GM21723 (cell line): Measurements from ENCODE around the gene KIF5A.
A peak's percentile ranks its signal among the peaks of the same experiment; 100 is the strongest.

ENCODE experiments used
- ATAC-seq: cut with Tn5 transposase; IDR thresholded peaks from one replicate; pipeline ENCODE4 v1.9.1; 2021; ENCODE audit warnings: mild to moderate bottlenecking, moderate library complexity; ENCODE audit not compliant: unreplicated experiment

The KIF5A gene

DNA sequence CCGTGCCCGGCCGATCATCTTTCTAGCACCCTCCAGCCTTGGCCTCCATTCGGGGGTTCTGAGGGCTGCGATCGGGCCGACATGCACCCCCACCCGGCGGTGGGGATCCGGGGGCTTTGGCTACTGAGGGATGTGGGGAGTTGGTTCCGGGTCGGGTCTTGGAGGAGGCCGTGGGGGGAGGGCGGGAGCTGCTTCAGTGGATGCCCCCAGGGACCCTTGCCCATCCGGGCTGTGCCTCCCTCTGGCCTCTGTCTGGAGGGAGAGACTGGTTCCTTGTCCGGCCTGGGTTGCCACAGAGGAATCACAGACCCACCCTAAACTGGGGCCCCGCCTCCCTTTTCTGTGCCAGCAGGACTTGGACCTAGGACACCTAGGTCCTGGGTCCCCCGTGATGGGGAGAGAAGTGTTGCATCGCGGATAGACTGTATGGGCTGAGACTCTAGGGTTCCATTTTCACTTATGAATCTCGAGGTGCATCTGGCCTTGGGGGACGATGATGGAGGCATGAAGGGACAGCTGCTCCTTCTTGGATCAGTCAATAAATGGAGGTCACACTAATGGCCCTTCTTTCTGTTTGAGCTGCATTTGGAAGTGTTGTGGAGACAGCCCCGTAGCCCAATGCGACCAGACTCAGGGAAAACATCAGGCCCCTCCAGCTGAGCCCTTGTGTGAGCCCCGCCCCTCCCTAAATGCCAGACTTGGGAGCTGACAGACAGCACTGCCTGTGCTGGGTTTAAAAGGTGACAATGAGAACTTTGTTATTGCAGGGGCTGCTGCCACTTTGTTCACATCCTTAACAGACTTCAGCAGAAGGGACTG lies 55.4 kb downstream of the KIF5A start:
- ATAC-seq = peak; percentile 48

DNA sequence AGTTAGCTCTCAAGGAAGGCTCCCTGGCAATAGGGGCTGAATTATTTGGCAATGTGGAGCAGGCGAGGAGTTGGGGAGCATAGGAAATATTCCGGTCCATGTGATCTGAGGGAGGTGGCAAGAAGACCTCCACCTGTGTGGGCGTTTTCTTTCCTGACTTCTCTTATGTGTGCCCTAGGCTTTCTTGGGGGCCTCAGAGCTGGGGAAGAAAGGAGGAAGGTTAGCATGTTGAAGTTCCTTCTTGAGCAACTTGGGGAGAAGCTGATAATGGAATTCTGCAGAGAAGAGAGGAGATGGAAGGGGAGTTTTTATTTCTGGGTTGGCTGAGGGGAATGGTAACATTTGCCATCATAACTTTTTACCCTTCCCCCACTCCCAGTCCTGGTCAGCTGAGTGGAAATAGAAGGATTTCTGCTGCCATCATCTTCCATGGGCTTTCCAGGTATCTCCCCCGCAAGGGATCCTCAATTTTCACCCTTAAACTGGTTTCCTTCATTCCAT lies 56.0 kb downstream of the KIF5A start:
- ATAC-seq = no peak

DNA sequence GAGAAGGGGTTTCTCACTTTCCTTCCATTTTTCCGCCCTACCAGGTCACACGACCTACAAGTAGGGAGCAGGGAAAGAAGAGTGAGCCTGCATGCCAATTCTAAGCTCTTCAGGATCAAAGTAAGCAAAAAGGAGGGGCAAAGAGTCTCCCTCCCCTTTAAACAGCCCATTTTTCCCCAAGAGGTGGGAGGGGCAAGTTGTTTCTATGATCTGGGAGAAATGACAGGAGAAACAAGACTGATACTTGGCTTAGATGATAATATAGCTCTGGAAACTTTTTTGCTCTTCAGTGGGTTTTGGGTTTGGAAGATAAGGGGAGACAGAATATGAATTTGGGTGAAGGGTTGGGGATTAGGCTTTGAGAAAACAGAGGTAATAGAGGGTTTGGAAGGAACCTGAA lies 56.6 kb downstream of the KIF5A start:
- no peak for ATAC-seq

DNA sequence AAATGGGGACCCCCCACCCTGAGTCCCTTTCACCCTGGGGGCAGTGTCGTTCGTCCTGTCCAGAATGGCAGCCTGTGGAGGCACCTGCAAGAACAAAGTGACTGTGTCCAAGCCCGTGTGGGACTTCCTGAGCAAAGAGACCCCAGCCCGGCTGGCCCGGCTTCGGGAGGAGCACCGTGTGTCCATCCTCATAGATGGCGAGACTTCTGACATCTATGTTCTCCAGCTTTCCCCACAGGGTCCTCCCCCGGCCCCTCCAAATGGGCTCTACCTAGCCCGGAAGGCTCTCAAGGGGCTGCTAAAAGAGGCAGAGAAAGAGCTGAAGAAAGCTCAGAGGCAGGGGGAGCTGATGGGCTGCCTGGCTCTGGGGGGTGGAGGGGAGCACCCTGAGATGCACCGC lies 57.0 kb downstream of the KIF5A start:
- ATAC-seq = no peak

DNA sequence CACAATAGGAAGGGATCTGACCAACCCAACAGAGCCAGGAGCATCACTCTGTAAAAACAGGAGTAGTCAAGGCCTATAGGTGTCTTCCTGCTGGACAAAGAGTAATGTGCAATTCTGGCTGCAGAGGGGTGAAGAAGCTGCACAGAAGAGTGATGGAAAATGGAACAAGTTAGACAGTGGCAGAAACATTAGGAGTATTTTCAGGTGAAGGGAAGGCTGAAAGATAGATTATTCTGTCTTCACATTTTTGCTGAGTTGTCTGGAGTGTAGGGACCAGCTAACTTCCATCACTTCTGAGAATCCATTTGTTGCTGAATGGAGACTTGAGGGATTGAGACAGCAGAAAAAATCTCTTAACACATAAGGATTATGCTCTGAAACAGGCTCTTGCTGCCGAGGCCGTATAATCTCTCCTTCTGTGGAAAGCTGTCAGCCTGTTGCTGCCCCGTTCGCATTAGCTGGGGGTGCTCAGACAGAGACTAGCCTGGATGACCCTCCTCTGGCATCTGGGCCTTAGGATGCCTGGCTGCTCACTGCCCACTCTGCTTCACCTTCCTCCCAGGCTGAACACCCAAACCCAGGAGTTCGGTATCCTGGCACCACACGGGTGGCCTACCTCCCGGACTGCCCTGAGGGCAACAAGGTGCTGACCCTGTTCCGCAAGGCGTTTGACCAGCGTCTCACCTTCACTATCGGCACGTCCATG lies 58.3 kb downstream of the KIF5A start:
- no peak for ATAC-seq

DNA sequence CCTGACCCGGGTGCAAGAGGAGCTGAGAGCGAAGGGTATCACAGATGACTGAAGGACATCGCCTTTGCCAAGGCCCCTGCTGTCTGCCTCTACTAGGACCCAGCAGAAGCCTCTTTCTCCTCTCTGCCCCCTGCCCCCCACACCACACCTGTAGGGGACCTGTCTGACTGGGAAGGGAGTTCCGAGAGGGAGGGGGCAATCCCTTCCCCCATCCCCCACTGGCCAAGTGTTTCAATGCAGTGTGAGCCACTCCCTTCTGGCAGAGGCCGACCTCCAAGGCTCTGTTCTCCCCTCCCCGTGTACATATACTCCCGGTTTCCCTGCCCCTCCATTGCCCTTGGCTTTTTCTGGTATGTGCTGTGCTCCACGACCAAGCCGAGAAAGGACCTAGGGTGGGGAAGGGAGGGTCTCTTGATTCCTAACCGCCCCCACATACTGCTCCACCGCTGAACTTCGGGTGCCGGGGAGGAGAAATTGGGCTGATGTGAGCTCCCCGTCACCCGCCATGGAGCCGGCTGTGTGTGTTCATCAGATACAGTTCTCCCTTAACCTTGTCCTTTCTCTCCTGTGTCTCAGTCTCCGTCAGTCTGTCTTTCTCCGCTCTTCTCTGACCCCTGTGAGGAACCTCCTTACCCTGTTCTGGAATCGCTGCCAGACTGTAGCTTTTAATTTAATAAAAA lies 59.4 kb downstream of the KIF5A start:
- ATAC-seq = no peak

DNA sequence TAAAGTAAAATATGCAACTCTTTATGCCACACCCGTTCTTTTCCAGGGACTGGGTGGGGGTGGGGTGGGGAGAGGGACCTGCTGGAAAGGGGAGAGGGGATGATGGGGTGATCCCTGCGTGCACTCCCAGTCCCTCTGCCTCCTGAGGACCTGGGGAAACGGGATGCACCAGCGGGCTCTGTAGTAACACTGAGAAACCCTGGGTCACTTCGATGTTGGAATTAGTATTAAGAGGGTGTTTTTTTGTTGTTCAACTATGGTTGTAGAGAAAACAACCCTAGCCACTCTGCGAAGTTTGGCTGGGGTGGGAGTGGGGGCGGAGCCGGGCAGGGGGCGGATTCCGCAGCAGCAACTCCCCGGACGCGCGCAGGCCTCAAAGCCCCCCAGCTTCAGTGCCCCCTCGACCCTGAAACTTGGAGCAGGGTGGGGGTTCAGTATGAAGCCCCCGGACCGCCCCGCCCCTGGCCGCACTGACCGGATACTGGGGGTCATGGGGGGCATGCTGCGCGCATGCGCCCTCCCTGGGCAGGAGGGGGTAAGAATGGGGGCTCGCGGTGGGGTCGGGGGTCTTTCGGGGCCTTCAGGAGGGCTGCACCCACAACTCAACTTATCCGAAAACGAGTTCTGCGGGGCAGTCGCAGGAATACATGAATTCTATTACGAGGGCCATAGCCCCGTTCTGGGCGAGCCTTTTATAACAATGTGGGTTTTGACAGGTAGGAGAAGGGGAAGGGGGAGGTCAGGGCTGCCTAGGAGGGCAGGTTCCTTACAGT lies 60.1 kb downstream of the KIF5A start:
- no peak for ATAC-seq

DNA sequence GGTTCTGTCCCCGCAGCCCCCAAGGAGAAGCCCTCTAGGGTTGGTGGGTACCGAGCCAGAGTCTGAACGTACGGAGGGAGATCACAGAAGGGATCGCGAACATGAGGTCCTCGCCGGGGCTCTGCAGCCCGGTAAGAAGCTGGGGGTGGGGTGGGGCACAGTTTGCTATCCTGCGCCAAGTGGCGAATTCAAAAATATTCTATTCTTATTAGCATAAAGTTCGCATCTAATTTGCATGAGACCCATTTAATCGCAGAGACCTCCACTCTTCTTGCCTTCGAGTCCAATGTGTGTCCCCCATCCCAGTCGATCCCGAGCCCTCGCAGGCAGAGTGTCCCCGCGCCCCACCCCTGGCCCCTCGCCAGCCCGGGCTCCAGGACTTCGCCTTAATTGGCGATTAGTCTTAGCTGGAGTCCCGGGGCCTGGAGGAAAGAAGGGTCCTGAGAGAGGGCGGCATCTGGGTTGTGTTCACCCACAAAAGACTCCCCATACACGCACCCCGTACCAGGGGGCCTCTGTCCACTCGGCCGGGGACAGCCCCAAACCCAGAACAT lies 60.8 kb downstream of the KIF5A start:
- no peak for ATAC-seq

DNA sequence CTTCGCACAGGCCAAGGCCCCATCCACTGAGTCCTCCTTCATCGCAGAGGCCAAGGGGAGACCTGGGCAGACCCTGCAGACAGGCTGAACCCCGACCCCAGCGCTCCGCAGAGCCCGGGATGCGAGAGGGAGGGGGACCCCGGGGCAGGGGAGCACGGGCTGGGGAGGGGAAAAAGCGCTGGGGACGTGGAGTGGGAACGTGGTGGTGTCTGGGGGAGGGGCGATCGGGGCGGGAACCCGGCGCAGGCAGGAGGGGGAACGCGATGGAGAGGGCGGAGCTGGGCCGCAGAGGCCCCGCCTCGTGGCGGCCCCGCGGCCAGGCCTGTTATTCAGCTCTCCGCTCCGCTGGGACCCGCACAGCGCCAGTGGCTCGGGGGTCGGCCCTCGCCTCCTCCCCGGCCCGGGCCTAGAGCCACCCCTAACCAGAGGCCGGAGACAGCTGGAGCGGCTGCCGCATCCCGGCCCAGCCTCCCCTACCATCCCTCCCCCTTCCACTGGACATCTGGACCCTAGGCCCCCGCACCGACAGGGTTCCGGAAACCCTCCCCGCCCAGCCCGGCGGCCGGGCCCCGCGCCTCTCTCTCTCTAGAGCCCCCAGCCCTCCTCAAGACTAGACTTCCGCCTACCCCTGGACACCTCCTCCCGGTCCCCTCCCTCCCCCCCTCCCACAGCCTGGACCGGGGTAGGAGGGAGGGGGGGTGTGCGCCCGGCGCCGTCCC lies 61.4 kb downstream of the KIF5A start, which contains the start of gene ARHGEF25:
TSS of gene ARHGEF25 (plus strand) at position 328 of the 719 bp plus-strand sequence. CDS start 460 bp downstream, outside the sequence.
- ATAC-seq = peak; percentile 55

DNA sequence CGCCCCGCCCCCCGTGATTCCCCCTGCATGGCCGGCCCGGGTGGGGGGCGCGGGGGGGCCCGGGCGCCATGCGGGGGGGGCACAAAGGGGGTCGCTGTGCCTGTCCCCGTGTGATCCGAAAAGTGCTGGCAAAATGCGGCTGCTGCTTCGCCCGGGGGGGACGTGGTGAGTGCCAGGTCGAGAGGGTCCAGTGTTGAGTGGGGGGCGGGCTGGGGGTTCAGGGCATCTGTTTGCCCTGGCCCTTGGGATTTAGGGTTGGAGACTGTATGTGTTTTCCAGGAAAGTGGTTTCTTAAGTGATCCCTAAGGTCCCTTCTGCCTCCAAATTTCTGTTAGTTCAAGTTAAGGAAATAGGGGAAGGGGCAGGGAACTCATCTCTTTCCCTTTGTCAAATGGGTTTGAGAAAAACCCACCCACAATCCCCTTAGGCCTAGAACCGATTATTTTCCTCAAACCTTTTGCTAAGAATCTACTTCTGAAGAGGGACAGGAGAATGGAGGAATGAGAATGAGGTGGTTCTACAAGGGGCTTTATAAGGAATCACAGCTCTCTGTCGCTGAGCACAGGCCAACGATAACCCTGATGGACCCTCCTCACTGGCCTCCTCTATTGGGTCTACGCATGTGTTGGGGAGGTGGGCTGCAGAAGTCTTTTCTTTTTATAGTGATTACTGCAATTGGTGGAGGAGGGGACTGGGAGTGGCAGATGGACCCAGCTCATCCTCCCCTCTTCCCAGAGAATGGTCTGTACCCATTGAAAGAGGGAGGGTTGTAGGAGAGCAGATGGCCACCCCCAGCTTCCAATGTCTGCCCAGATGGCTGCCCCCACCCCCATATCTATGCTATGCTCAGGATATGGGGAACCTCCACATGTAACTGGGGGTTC lies 62.2 kb downstream of the KIF5A start:
- no peak for ATAC-seq

DNA sequence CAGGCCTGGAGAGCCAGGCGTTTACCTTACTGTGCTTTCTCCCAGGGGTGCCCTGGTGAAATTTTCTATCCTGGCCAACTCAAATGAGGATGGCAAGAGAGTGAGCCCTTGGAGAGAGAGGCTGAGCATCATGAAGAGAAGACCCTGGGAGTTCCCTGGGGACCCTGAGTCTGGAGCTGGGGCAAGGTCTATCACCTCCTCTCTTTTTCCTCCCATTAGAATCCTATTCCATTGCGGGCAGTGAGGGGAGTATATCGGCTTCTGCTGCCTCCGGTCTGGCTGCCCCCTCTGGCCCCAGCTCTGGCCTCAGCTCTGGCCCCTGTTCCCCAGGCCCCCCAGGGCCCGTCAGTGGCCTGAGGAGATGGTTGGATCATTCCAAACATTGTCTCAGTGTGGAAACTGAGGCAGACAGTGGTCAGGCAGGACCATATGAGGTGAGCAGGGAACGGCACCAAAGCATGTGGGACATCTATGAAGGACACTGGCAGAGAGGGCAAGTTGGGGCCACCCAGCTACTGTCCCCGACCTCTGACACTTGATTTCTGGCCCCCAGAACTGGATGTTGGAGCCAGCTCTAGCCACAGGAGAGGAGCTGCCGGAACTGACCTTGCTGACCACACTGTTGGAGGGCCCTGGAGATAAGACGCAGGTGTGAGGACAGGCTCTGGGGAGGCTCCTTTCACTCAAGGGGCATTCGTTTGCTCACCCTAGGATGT lies 63.0 kb downstream of the KIF5A start:
- no peak for ATAC-seq

DNA sequence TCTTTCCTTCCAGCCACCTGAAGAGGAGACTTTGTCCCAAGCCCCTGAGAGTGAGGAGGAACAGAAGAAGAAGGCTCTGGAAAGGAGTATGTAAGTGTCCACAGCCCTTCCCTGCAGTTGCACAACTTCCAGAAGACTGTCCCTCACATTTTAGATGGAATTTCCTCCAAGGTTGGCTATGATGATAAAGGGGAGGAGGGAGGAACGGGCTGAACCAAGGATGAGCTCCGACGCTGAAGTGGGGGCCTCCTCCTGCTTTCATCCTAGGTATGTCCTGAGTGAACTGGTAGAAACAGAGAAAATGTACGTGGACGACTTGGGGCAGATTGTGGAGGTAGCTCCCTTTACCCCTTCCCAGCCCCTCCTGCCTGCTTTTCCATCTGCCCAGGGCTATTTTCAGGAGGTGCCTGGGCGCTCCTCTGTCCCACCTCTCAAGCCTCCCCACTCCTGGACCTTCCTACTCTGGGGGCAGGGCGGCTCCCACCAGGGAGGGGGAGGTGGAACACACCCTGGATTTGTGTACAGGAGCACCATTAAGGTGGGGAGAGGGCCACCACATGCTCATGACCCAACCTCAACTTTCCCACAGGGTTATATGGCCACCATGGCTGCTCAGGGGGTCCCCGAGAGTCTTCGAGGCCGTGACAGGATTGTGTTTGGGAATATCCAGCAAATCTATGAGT lies 63.7 kb downstream of the KIF5A start:
- ATAC-seq = no peak

DNA sequence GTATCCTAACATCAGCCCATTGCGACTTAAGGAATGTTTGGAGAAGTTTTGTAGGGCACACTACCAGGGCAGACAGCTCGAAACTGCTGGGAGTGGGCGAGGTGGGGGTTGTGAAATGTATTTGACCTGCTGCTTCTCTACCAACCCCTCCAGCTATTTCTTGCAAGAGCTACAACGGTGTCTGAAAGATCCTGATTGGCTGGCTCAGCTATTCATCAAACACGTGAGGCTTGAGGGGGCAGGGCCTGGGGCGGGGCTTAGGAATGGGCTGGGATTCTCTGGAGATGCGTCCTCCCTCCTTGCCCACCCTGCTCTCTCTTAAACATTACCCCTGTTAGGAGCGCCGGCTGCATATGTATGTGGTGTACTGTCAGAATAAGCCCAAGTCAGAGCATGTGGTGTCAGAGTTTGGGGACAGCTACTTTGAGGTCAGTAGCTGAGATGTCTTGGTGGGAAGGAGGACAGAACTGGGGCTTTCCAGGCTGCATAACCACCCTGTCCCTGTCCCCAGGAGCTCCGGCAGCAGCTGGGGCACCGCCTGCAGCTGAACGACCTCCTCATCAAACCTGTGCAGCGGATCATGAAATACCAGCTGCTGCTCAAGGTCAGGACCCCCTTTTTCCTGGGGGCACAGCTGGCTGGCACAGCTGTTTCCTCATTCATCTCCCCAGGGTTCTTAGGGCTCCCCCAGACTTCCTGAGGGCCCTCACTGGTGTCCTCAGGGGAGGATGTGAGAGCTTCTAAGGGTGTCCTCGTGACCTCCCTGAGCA lies 64.5 kb downstream of the KIF5A start:
- peak; percentile 57 for ATAC-seq

DNA sequence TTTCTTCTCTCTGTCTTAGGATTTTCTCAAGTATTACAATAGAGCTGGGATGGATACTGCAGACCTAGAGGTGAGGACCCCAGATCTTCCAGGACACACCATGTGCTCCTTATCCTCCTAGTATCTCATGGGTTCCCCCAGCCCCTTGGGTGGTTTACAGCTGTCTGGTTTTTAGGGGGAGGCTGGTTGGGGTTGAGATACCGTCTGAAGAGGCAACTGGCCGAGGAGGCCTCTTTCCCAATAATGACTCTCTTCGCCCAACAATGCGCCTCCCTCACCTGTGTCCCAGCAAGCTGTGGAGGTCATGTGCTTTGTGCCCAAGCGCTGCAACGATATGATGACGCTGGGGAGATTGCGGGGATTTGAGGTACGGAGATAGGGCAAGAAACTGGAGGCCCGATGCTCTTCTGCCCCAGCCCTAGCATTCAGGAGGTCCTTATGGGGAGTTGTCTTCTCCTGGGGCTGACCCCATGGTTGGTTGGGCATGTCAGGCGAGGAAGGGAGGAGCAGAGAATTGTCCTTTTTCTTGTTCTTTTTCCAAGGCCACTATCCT lies 65.2 kb downstream of the KIF5A start:
- no peak for ATAC-seq

DNA sequence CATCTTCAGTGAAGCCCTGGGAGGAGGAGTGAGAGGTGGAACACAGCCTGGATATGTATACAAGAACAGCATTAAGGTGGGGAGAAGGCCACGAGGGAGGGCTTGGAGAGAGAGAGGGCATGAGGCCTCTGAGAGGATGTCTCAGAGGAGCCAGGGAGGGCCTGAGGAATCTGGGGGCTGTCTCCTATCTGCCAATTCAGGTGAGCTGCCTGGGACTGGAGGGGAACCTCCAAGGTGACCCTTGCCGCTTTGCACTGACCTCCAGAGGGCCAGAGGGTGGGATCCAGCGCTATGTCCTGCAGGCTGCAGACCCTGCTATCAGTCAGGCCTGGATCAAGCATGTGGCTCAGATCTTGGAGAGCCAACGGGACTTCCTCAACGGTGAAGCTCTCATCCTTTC lies 65.8 kb downstream of the KIF5A start:
- no peak for ATAC-seq

DNA sequence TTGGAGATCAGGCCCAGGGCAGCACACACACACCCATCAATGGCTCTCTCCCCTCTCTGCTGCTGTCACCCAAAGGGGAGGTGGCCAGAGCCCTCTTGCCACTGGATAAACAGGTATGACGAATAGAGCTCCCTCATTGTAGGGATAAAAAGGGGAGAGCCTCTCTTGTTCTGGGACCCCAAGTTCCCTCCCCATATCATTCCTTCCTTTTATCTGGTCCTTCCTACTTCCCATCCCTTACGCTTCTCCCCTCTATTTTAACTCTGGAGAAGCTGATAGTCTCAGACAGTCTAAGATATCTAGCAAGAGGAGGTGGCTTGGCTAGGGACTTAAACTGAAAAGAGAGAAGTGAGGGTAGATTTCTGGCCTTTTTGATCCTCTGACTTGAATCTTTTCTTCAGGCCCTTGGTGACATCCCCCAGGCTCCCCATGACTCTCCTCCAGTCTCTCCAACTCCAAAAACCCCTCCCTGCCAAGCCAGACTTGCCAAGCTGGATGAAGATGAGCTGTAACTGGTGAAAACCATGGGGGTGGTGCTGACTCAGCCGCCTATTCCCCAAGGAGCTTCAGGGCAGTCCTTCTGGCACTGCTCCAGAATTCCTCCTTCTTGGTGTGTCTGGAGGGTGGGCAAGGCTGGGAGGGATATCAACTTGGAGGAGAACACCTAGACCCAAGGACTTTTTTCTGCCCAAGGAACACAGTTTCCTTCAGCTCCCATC lies 66.7 kb downstream of the KIF5A start:
- no peak for ATAC-seq
